SK-N-SH (cell line): Measurements from ENCODE around the gene HAUS3.

Experiments
- CTCF ChIP-seq: fragments of 200-600 bp; sonication (generic); IDR thresholded peaks from 2 replicates; pipeline ENCODE4 v1.6.1; 2017; ENCODE audit warnings: antibody characterized with exemption, mild to moderate bottlenecking, moderate library complexity
- EP300 ChIP-seq, 2 experiments: IDR thresholded peaks; 2 replicates each; pipeline versions ENCODE4 v1.4.0 to v1.6.1; 2012; ENCODE audit warnings: borderline replicate concordance in 1 of 2, low read depth in 1 of 2, low read length in 1 of 2
- EZH2phosphoT487 ChIP-seq: fragments of 200-600 bp; sonication (generic); IDR thresholded peaks from 2 replicates; pipeline ENCODE4 v1.6.1; 2017; ENCODE audit warnings: low read depth, mixed run types, mild to moderate bottlenecking, antibody characterized with exemption, moderate library complexity, borderline replicate concordance
- MXI1 ChIP-seq: IDR thresholded peaks from 2 replicates; pipeline ENCODE4 v1.6.1; 2012; ENCODE audit warnings: mild to moderate bottlenecking, low read depth, low read length, improper control_type of control experiment
- NFIC ChIP-seq: IDR thresholded peaks from 2 replicates; pipeline ENCODE4 v1.4.0; 2012; ENCODE audit warnings: borderline replicate concordance
- POLR2AphosphoS5 ChIP-seq: IDR thresholded peaks from 2 replicates; pipeline ENCODE4 v1.6.1; 2012; ENCODE audit warnings: low read depth, low read length
- RAD21 ChIP-seq: IDR thresholded peaks from 2 replicates; pipeline ENCODE4 v1.6.1; 2012; ENCODE audit warnings: mild to moderate bottlenecking, low read length
- RFX5 ChIP-seq: IDR thresholded peaks from 2 replicates; pipeline ENCODE4 v1.6.1; 2012; ENCODE audit warnings: mild to moderate bottlenecking, improper control_type of control experiment, low read length
- SMC3 ChIP-seq: IDR thresholded peaks from 2 replicates; pipeline ENCODE4 v1.6.1; 2012; ENCODE audit warnings: low read depth, low read length, improper control_type of control experiment
- TAF1 ChIP-seq: IDR thresholded peaks from 2 replicates; pipeline ENCODE4 v1.6.1; 2012; ENCODE audit warnings: low read depth, mild to moderate bottlenecking, low read length, moderate library complexity, borderline replicate concordance
- TEAD4 ChIP-seq: IDR thresholded peaks from 2 replicates; pipeline ENCODE4 v1.4.0; 2012; ENCODE audit warnings: mild to moderate bottlenecking, borderline replicate concordance; ENCODE audit not compliant: insufficient read depth
- ZBTB33 ChIP-seq: IDR thresholded peaks from 2 replicates; pipeline ENCODE4 v1.4.0; 2012; ENCODE audit warnings: low read depth, borderline replicate concordance
- TF ChIP-seq, protein P1 (sequence below): IDR thresholded peaks from 2 replicates; pipeline ENCODE4 v1.6.1; 2012; ENCODE audit warnings: mild to moderate bottlenecking, low read depth, low read length, moderate library complexity

- TF ChIP-seq EZH2phosphoT487 (no peak), RAD21 (no peak), TEAD4 (no peak), CTCF (no peak), POLR2AphosphoS5 (no peak), TAF1 (no peak), NFIC (no peak), EP300 (IDR thresholded peaks at IDR 0.05; ENCODE audit: borderline replicate concordance in 1 of 2, low read depth in 1 of 2, low read length in 1 of 2) (no peak), ZBTB33 (no peak), RFX5 (no peak), MXI1 (no peak), SMC3 (no peak)
- TF ChIP-seq, protein P1, sequence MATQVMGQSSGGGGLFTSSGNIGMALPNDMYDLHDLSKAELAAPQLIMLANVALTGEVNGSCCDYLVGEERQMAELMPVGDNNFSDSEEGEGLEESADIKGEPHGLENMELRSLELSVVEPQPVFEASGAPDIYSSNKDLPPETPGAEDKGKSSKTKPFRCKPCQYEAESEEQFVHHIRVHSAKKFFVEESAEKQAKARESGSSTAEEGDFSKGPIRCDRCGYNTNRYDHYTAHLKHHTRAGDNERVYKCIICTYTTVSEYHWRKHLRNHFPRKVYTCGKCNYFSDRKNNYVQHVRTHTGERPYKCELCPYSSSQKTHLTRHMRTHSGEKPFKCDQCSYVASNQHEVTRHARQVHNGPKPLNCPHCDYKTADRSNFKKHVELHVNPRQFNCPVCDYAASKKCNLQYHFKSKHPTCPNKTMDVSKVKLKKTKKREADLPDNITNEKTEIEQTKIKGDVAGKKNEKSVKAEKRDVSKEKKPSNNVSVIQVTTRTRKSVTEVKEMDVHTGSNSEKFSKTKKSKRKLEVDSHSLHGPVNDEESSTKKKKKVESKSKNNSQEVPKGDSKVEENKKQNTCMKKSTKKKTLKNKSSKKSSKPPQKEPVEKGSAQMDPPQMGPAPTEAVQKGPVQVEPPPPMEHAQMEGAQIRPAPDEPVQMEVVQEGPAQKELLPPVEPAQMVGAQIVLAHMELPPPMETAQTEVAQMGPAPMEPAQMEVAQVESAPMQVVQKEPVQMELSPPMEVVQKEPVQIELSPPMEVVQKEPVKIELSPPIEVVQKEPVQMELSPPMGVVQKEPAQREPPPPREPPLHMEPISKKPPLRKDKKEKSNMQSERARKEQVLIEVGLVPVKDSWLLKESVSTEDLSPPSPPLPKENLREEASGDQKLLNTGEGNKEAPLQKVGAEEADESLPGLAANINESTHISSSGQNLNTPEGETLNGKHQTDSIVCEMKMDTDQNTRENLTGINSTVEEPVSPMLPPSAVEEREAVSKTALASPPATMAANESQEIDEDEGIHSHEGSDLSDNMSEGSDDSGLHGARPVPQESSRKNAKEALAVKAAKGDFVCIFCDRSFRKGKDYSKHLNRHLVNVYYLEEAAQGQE = no peak
Observed at GRCh38 chr4:2266181-2266580, 24.3 kb upstream of the HAUS3 start.
